Middle frontal gyrus (tissue), 1 donor: ENCODE results near the gene ADARB2.
"Not testable (repeated sequence)": the region's sequence is repeated elsewhere in the genome, so short reads cannot be mapped to it uniquely, and the experiment has no call there.

Experiments used
- DNase-seq: peaks from one replicate; pipeline ENCODE4 v3.0.0-alpha.2; 2015; ENCODE audit warnings: low spot score; ENCODE audit errors: extremely low spot score

Gene ADARB2

GRCh38 chr10:1273372-1274105, 463.8 kb downstream of the ADARB2 start:
- no peak for DNase-seq

GRCh38 chr10:1272777-1273161, 464.6 kb downstream of the ADARB2 start:
- DNase-seq: no peak

GRCh38 chr10:1272079-1272776, 465.1 kb downstream of the ADARB2 start:
- no peak for DNase-seq

GRCh38 chr10:1270906-1271305, 466.4 kb downstream of the ADARB2 start:
- no peak for DNase-seq

- DNase-seq: no peak
These were observed 466.8 kb downstream of the ADARB2 start for GRCh38 chr10:1270490-1270889.

DNA sequence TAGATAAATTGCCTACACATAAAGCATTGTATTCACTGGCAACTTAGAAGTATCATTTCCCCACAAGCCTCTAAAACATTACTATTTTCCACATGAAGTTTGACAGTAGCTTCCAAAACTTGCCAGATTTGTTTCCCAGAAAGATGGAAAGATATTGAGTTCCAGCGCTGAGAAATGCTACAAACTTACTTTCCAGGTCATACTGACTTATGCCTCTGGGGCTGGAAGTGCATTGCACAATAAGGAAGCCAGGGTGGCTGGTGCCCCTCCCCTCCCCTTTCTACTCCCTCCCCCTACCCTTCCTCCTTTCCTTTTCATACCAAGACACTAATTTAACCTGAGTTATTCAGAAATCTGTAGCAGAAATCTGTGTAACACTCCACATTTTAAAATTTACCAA, 468.5 kb downstream of the ADARB2 start:
- DNase-seq: no peak

GRCh38 chr10:1267568-1267967, 469.8 kb downstream of the ADARB2 start:
- no peak for DNase-seq

- no peak for DNase-seq
These were observed 470.2 kb downstream of the ADARB2 start for GRCh38 chr10:1267148-1267547.

DNA sequence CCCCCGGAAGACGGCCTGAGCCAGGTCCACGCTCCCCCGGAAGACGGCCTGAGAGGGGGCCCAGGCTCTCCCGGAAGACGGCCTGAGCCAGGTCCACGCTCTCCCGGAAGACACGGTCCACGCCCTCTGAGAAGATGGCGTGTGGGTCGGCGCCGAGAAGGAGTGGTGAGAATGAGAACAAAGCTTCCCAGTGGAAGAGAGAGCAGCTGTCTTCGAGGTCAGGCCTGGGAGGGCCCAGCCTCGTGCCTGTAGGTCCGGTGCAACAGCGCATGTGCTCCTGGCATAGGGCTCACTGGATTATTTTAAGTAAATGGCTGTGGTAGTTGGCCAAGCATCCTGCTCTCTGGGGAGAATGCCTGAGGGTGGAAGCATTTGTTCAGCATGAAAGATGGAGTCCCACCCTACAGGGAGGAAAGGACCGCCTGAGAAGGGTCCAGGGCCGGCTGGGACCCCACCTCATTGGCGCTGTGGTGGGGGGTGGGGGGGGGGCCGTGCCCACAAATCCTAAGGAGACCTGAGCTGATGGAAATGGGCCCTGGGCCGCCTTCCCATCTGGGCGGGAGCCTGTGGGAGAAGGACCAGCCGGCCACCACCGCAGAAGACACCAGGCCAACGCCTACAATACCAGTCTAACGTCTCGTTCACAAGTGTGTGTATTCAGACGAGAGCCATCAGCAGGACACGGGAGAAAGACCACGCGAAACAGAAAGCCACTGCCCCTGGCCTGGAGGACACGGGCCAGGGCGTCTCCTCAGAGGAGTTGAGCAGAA, 471.1 kb downstream of the ADARB2 start:
- DNase-seq: no peak

DNA sequence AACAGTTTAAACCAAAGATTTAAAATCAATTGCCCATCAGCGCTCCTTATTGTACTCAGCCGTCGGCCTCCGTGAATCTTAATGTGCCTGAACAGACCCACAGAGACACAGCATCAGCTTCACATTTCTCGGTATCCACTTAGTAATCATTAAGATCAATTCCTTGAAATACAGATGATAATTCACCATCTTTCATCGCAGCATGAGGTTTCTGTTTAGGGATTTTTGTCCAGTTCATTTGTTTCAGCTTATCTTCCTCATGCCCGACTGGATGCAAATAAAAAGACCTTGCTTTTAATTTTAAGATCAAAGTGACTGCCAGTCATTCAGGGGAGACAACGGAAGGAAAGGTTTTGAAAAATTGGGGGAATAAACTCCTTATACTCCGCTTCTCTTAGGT, 473.3 kb downstream of the ADARB2 start:
- DNase-seq: no peak

GRCh38 chr10:1257274-1257673, 480.1 kb downstream of the ADARB2 start:
- DNase-seq: no peak

- DNase-seq: no peak
These were observed 480.9 kb downstream of the ADARB2 start for GRCh38 chr10:1256432-1256725.

DNA sequence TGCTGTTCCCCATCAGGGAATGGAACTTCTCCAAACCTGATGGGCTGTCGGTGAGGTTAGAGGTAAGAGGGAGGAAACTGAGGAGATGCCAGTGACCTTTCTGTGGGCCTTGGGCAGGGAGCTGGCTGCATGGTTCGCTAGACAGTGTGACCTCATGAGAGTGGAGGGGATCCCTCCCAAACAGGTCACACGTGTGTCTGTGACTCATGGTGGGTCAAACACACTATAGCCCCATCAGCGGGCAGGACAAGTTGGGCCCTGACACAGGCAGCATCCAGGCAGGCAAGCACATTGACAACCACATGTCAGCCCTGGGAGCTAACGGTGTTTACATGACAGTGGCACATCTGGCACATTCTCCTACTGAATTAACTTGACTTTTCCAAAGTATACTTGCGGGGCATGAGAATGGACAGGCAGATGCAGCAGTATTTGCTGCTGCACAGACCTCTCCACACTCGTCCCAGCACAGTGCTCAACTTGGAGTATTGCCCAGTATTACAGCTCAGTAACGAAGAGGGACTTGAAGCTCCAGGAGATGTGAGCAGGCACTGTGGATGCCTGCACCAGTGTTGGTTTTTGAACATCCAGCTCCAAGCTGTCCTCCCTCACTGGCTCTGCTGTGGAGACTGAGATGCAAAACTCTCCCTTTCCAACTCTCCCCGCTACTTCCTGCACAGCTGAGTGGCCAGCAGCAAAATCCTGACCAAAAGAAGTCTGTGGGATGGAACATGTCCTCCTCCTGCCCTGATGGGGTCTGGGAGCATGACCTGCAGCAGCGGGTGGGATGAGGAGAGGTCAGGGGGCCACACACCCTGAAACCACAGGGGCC, 481.5 kb downstream of the ADARB2 start:
- no peak for DNase-seq

- DNase-seq: no peak
These were observed 482.2 kb downstream of the ADARB2 start for GRCh38 chr10:1255118-1255517.

DNA sequence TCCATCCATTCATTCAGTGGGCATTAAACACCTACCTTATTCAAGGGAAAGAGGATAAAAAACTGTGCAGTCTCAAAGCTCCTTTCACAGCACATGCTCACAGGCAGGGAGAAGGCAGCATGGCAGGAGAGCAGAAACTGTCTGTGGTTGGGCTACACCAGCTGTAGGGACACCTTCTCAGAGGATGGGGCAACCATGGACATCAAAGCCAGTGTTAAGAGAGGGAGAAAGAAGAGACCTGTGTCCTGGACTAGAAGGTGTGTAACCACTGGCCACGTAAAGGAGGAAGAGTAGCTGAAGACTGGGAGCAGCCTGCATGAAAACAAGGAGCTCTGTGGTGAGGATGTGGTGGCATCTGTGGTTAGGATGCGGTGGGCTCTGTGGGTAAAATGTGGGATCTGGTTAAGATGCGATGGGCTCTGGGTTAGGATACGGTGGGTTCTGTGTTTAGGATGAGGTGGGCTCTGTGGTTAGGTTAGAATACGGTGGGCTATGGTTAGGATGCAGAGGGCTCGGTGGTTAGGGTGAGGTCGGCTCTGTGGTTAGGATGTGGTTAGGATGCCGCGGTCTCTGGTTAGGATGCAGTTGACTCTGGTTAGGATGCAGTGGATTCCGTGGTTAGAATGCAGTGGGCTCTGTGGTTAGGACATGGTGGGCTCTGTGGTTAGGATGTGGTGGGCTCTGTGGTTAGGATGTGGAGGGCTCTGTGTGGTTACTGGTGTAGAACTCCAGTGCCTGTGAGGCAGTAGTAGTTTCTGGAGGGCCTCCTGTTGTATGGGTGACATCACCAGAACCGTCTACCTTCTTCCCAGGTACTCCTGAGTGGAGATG, 483.6 kb downstream of the ADARB2 start:
- DNase-seq: no peak

GRCh38 chr10:1251769-1252168, 485.6 kb downstream of the ADARB2 start:
- no peak for DNase-seq

DNA sequence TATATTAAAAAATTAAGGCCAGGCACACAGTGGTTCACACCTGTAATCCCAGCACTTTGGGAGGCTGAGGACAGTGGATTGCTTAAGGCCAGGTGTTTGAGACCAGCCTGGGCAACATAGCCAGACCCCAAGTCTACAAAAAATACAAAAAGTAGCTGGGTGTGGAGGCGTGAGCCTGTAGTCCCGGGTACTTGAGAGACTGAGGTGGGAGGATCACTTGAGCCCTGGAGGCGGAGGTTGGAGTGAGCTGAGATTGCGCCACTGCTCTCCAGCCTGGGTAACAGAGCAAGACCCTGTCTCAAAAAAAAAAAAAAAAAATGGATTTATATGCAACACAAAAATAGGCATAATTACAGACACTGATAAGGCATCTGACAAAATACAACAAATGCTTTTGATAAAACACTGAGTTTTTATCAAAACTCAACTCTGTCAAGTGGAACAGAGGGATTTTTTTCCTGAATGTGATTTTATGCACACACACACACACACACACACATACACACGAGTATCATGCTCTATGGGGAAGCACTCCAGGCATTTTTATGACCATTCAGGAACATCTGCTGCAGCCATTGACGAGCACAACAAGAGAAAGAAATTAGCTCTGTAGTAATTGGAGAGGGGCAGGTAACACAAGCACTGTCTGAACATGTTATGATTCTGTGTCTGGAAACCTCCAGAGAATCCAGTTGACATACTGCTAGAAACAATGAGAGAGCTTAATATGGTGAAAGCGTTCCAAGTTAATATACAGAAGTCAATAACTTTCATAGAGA, 488.0 kb downstream of the ADARB2 start:
- DNase-seq: no peak

DNA sequence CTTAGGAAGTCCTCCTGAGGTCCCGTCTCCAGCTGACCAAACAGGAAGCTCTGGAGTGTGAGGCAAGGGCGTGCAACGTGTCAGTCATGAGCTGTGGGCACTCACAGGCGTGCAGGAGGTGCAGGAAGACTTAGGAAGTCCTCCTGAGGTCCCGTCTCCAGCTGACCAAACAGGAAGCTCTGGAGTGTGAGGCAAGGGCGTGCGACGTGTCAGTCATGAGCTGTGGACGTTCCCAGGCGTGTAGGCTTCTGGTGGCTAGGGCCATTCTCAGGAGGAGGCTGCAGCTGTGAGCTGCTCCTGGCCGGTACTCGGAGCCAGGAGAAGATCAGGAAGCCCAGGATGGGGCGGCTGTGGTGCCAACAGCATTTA, 489.1 kb downstream of the ADARB2 start:
- not testable (repeated sequence) for DNase-seq

- no peak for DNase-seq
These were observed 489.6 kb downstream of the ADARB2 start for GRCh38 chr10:1247598-1248261.
